GM12878 (cell line): ENCODE results near the gene SERTAD2. TPM values are rescaled to one million over a fixed set of nuclear protein-coding genes. Genes with fewer than 3 reads are reported as not detected.

Experiments used
- ATAC-seq: fragments of 200-7000 bp; cut with Tn5 transposase; 3 replicates; pipeline ENCODE4 v1.9.1; 2020; ENCODE audit warnings: mild to moderate bottlenecking, moderate library complexity
- BruUV-seq: library from RNA; stranded (reverse); fragments of 400-500 nt; replicated peaks from 2 replicates; lab custom pipeline; 2021; lab: Mats Ljungman, UMichigan
- CTCF ChIA-PET: fragments of 300-600 bp; sonication (Branson Sonifier 250); formaldehyde crosslinking; extraction: SDS; loops from one replicate; lab custom pipeline; 2021; ENCODE audit warnings: inconsistent platforms; lab: Yijun Ruan, JAX
- POLR2A ChIA-PET: fragments of 350-600 bp; formaldehyde crosslinking; extraction: SDS; loops from one replicate; lab custom pipeline; 2021; ENCODE audit warnings: inconsistent platforms; lab: Charles Lee
- RAD21 ChIA-PET: fragments of 300-600 bp; sonication (Branson Sonifier 250); formaldehyde crosslinking; loops from one replicate; lab custom pipeline; 2023; ENCODE audit warnings: antibody characterized with exemption; ENCODE audit not compliant: unreplicated experiment; lab: Charles Lee
- SMC1A ChIA-PET: fragments of 300-600 bp; sonication (Branson Sonifier 250); formaldehyde crosslinking; loops from one replicate; lab custom pipeline; 2023; ENCODE audit not compliant: unreplicated experiment, uncharacterized antibody; lab: Charles Lee
- DNase-seq: peaks from one replicate; pipeline ENCODE4 v3.0.0-alpha.2; 2011; ENCODE audit warnings: low read depth, low spot score
- FAIRE-seq: peaks from 3 replicates; lab custom pipeline; 2011; peaks lifted over from hg19 to GRCh38; lab: Jason Lieb, UNC
- H2AFZ ChIP-seq: 2 replicates; pipeline ENCODE4 v1.6.0; 2011; ENCODE audit warnings: low read depth, low read length, control low read depth; ENCODE audit not compliant: control insufficient read depth
- H3K27ac ChIP-seq: 2 replicates; pipeline ENCODE4 v1.5.1; 2011; ENCODE audit warnings: control low read depth; ENCODE audit not compliant: control insufficient read depth, insufficient read depth
- H3K27me3 ChIP-seq, 2 experiments: replicated peaks in 1 of 2; 2 replicates each; pipeline versions ENCODE4 v1.6.0 to v1.6.1; 2011; ENCODE audit warnings: low read length in 1 of 2; ENCODE audit not compliant: control insufficient read depth in 2 of 2, insufficient read depth in 2 of 2
- H3K36me3 ChIP-seq, 2 experiments: 2 replicates each; pipeline ENCODE4 v1.5.1; 2011; ENCODE audit warnings: low read length in 1 of 2; ENCODE audit not compliant: control insufficient read depth in 2 of 2, insufficient read depth in 2 of 2
- H3K4me1 ChIP-seq: 2 replicates; pipeline ENCODE4 v1.6.1; 2011; ENCODE audit warnings: mild to moderate bottlenecking, low read length, moderate library complexity, mixed read lengths; ENCODE audit not compliant: control insufficient read depth, insufficient read depth
- H3K4me2 ChIP-seq: 2 replicates; pipeline ENCODE4 v1.6.0; 2011; ENCODE audit warnings: control low read depth; ENCODE audit not compliant: control insufficient read depth, insufficient read depth
- H3K4me3 ChIP-seq: fragments of 200-600 bp; sonication (generic); 2 replicates; pipeline ENCODE4 v1.5.1; 2016
- H3K79me2 ChIP-seq: 2 replicates; pipeline ENCODE4 v1.6.0; 2011; ENCODE audit warnings: low read length; ENCODE audit not compliant: control insufficient read depth, insufficient read depth
- H3K9ac ChIP-seq: 2 replicates; pipeline ENCODE4 v1.8.0; 2011; ENCODE audit warnings: low read length, control low read depth, mixed read lengths; ENCODE audit not compliant: control insufficient read depth, insufficient read depth
- H3K9me3 ChIP-seq: replicated peaks from 3 replicates; pipeline ENCODE4 v1.5.1; 2011; ENCODE audit warnings: mild to moderate bottlenecking, low read length; ENCODE audit not compliant: control insufficient read depth, insufficient read depth
- H4K20me1 ChIP-seq: 2 replicates; pipeline ENCODE4 v1.6.0; 2011; ENCODE audit not compliant: control insufficient read depth, insufficient read depth
- BMI1 ChIP-seq: fragments of 450-650 bp; IDR thresholded peaks from 2 replicates; pipeline ENCODE4 v1.6.1; 2016; ENCODE audit warnings: mild to moderate bottlenecking, moderate library complexity, borderline replicate concordance
- CREM ChIP-seq: IDR thresholded peaks from 2 replicates; pipeline ENCODE4 v1.6.1; 2014; ENCODE audit warnings: antibody characterized with exemption, low read depth
- CUX1 ChIP-seq: IDR thresholded peaks from 2 replicates; pipeline ENCODE4 v1.6.1; 2012; ENCODE audit warnings: improper control_type of control experiment, low read depth, low read length; ENCODE audit not compliant: insufficient replicate concordance
- IKZF1 ChIP-seq: fragments of 450-650 bp; conservative IDR thresholded peaks from 2 replicates; pipeline ENCODE4 v1.6.1; 2017; ENCODE audit warnings: antibody characterized with exemption, mild to moderate bottlenecking
- MLLT1 ChIP-seq: fragments of 450-650 bp; IDR thresholded peaks from 2 replicates; pipeline ENCODE4 v1.6.1; 2016; ENCODE audit warnings: mild to moderate bottlenecking
- NBN ChIP-seq: fragments of 450-650 bp; IDR thresholded peaks from 2 replicates; pipeline ENCODE4 v1.6.1; 2016
- SMAD5 ChIP-seq: IDR thresholded peaks from 2 replicates; pipeline ENCODE4 v1.6.1; 2016; ENCODE audit warnings: antibody characterized with exemption, low read depth
- SRF ChIP-seq, 2 experiments: IDR thresholded peaks; 2 replicates each; pipeline ENCODE4 v1.6.1; 2011; ENCODE audit warnings: low read depth in 2 of 2, low read length in 2 of 2, mild to moderate bottlenecking in 1 of 2, moderate library complexity in 1 of 2
- ZBED1 ChIP-seq: IDR thresholded peaks from 2 replicates; pipeline ENCODE4 v1.6.1; 2016; ENCODE audit warnings: borderline replicate concordance
- ZSCAN29 ChIP-seq: fragments of 450-650 bp; IDR thresholded peaks from 2 replicates; pipeline ENCODE4 v1.6.1; 2017; ENCODE audit warnings: mild to moderate bottlenecking, moderate library complexity
- WGBS: methylation state at CpG from one replicate; pipeline ENCODE4 v1.1.6; 2016; ENCODE audit warnings: low lambda C conversion rate; ENCODE audit not compliant: insufficient replicate concordance, insufficient coverage; ENCODE audit errors: missing lambda C conversion rate; 5-methylcytosine and 5-hydroxymethylcytosine counted together
- in situ Hi-C: fragments of 300-500 bp; cut with MboI; formaldehyde crosslinking; loops from 9 replicates; pipeline ENCODE4 v1.14.3; 2018; ENCODE audit warnings: mixed read lengths
- intact Hi-C: fragments of 100-400 bp; cut with micrococcal nuclease; formaldehyde crosslinking; loops from one replicate; pipeline ENCODE4 v1.14.2; 2022; ENCODE audit not compliant: unreplicated experiment
- polyA plus RNA-seq, 11 experiments: library from polyadenylated mRNA; depleted of rRNA in 4 of 11; unstranded in 6 of 11; stranded (reverse) in 5 of 11; fragments of >200 nt; fragmentation: Nextera tagmentation in 4 of 11; fragmentation: Illumina TruSeq in 1 of 11; extraction: Ambion mirVana in 4 of 11; extraction: Trizol in 1 of 11; gene quantifications; 1 replicate in 1 of 11; 2 replicates in 10 of 11; pipeline versions ENCODE4 v1.2.1 to v1.2.3, GENCODE V29; 2011 to 2016; ENCODE audit warnings: inconsistent platforms in 2 of 11, missing spikeins in 2 of 11, low read depth in 1 of 11
- total RNA-seq, 4 experiments: library from RNA; depleted of rRNA in 3 of 4; stranded (reverse); fragments of >200 nt in 3 of 4; fragmentation: Illumina TruSeq in 1 of 4; extraction: Trizol in 1 of 4; gene quantifications; 2 replicates each; pipeline versions ENCODE4 v1.2.1 to v1.2.3, GENCODE V29; 2013 to 2021
- TF ChIP-seq, protein P1 (sequence below): IDR thresholded peaks from 2 replicates; pipeline ENCODE4 v1.6.1; 2012; ENCODE audit warnings: low read length, inconsistent platforms
- TF ChIP-seq, protein P2 (sequence below): fragments of 450-650 bp; formaldehyde crosslinking; IDR thresholded peaks from 2 replicates; pipeline ENCODE4 v1.5.0; 2022; ENCODE audit warnings: mild to moderate bottlenecking, missing genetic modification characterization

SERTAD2 gene
- total and polyA plus RNA-seq, 10 of the 15 experiments (the other 5 are each of a cell fraction or from before 2014, with no cell fraction given), result 7.9 to 28.7 (median 20.1) TPM

GRCh38 chr2:64605991-64606478 lies 47.7 kb downstream of the SERTAD2 start:
- H3K27ac ChIP-seq, result peak overlapping the region; percentile 95
- BruUV-seq, result no TSS peak
- H4K20me1 ChIP-seq, result no peaks in the 10 kb centered on the region
- H3K4me2 ChIP-seq, result peak overlapping the region; percentile 95
- DNase-seq (no peak), FAIRE-seq (no peak), ATAC-seq (no peak)
- peak overlapping the region; percentile 56; the same call in 1 of the 2 replicates for H3K4me3 ChIP-seq
- CTCF ChIA-PET, result interaction anchor here (0.7 to 5.7 kb wide), 29 partner anchors 10 to 556 kb away, joined by 3 to 37 read pairs (median 5); partner anchors contain the start of gene AFTPH
- no peaks in the 10 kb centered on the region for H3K36me3 ChIP-seq
- H3K79me2 ChIP-seq, result no peaks in the 10 kb centered on the region
- peak overlapping the region; percentile 81 for H3K9ac ChIP-seq
- H3K27me3 ChIP-seq, result no peaks in the 10 kb centered on the region
- intact Hi-C loops (loop anchor here (2.0 to 5.0 kb wide), 3 partner anchors 23 to 256 kb away; no protein-coding TSS in a partner anchor), in situ Hi-C loops (no loop called here)
- WGBS, result 96% methylated on average over 2 of the region's 5 CpGs
- peaks cover 35% of the 10 kb centered on the region for H3K4me1 ChIP-seq
- H2AFZ ChIP-seq, result peak overlapping the region; percentile 92
- RAD21 ChIA-PET, result interaction anchor here (0.8 to 5.3 kb wide), 18 partner anchors 11 to 425 kb away, joined by 3 to 73 read pairs (median 10); partner anchors contain the start of genes AFTPH and SERTAD2
- H3K9me3 ChIP-seq, result no peaks in the 10 kb centered on the region; the same call in 2 of the 3 replicates
- POLR2A ChIA-PET, result interaction anchor here (0.5 to 4.9 kb wide), 19 partner anchors 8 to 275 kb away, joined by 3 to 30 read pairs (median 5); partner anchors contain the start of gene SERTAD2
- SMC1A ChIA-PET, result interaction anchor here (0.7 to 4.9 kb wide), 29 partner anchors 12 to 309 kb away, joined by 3 to 48 read pairs (median 5); partner anchors contain the start of gene AFTPH
- TF ChIP-seq CREM (no peak), NBN (no peak), BMI1 (no peak), CUX1 (peak; percentile 27), ZBED1 (no peak), IKZF1 (no peak), MLLT1 (no peak), SRF (IDR thresholded peaks at IDR 0.05; ENCODE audit: low read depth in 2 of 2, low read length in 2 of 2) (no peak), SMAD5 (0 out of 2 replicates have a peak, but pooled peaks have one; percentile 13), ZSCAN29 (no peak)
- TF ChIP-seq, protein P1, sequence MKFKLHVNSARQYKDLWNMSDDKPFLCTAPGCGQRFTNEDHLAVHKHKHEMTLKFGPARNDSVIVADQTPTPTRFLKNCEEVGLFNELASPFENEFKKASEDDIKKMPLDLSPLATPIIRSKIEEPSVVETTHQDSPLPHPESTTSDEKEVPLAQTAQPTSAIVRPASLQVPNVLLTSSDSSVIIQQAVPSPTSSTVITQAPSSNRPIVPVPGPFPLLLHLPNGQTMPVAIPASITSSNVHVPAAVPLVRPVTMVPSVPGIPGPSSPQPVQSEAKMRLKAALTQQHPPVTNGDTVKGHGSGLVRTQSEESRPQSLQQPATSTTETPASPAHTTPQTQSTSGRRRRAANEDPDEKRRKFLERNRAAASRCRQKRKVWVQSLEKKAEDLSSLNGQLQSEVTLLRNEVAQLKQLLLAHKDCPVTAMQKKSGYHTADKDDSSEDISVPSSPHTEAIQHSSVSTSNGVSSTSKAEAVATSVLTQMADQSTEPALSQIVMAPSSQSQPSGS, result no peak
- TF ChIP-seq, protein P2, sequence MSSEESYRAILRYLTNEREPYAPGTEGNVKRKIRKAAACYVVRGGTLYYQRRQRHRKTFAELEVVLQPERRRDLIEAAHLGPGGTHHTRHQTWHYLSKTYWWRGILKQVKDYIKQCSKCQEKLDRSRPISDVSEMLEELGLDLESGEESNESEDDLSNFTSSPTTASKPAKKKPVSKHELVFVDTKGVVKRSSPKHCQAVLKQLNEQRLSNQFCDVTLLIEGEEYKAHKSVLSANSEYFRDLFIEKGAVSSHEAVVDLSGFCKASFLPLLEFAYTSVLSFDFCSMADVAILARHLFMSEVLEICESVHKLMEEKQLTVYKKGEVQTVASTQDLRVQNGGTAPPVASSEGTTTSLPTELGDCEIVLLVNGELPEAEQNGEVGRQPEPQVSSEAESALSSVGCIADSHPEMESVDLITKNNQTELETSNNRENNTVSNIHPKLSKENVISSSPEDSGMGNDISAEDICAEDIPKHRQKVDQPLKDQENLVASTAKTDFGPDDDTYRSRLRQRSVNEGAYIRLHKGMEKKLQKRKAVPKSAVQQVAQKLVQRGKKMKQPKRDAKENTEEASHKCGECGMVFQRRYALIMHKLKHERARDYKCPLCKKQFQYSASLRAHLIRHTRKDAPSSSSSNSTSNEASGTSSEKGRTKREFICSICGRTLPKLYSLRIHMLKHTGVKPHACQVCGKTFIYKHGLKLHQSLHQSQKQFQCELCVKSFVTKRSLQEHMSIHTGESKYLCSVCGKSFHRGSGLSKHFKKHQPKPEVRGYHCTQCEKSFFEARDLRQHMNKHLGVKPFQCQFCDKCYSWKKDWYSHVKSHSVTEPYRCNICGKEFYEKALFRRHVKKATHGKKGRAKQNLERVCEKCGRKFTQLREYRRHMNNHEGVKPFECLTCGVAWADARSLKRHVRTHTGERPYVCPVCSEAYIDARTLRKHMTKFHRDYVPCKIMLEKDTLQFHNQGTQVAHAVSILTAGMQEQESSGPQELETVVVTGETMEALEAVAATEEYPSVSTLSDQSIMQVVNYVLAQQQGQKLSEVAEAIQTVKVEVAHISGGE, result no peak
